HG02588 (cell line): Measurements from ENCODE around the gene DHRS7C.

ENCODE experiments used
- ATAC-seq: cut with Tn5 transposase; IDR thresholded peaks from one replicate; pipeline ENCODE4 v1.9.1; 2021; ENCODE audit warnings: mild to moderate bottlenecking, moderate library complexity; ENCODE audit not compliant: unreplicated experiment

Gene DHRS7C

DNA sequence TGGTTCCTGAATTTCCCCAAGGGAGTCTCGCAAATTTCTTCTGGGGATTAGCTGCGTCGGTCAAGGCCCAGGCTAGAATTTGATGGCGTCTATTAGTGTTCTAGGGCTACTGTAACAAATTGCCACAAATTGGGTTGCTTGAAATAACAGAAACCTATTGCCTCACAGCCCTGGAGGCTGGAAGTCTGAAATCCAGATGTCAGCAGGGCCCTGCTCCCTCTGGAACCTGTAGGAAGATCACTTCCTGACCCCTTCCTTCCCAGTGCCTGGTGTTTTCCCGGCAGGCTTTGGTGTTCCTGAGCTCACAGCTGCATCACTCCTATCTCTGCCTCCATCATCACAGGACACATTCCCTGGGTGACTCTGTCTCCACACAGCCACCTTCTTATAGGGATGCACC is 24.4 kb downstream of the DHRS7C start:
- no peak for ATAC-seq

DNA sequence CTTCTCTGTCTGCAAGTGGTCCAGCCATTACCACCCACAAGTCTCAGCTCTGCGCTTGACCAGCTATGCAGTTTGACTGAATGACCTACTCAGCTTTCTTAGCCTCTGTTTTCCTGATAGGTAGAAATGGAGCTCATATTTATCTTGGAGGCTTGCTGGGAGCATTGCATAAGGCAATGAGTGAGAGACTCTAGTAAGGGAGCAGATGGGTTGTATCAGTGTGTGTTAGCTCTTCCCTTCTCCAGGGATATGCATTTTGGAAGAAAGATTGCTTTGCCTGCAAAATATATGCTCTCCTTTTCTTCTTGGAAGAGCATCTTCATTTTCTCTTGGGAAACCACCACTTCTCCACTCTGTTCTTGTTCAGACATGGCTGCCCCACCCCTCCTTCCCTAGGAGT is 26.1 kb downstream of the DHRS7C start:
- no peak for ATAC-seq

DNA sequence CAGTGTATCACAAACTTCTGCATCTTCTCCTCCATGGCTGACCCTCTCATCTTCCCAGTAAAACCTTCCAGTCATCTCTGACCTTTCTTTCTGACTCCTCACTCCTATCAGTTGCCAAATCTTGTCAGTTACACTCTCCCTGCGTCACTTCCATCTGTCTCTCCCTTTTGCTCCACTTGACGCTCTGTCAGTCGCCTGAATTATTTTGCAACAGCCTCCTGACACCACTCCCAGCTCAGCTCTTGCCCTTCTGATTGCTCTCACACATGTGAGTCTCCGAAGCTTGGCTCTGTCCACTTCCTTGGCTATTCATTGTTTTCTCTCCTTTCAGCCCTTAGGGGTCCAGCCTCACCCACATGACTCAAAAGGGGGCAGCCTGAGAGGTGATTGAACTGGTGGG is 27.7 kb downstream of the DHRS7C start:
- no peak for ATAC-seq

DNA sequence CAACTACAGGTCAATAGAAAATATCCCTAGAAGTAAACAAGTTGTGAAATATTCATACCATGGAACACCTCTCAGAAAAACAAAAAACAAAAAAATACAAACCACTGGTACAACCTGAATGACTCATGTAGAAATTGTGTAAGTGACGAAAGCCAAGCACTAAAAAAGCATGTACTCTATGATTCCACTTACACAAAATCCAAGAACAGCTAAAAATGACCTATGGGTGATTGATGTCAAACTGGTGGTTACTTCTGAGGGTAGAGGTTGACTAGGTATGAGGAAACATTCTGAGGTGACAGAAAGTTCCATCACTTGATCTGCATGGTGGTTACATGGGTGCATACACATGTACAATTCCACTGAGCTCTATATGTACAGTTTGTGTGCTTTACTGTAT is 31.1 kb downstream of the DHRS7C start:
- no peak for ATAC-seq

DNA sequence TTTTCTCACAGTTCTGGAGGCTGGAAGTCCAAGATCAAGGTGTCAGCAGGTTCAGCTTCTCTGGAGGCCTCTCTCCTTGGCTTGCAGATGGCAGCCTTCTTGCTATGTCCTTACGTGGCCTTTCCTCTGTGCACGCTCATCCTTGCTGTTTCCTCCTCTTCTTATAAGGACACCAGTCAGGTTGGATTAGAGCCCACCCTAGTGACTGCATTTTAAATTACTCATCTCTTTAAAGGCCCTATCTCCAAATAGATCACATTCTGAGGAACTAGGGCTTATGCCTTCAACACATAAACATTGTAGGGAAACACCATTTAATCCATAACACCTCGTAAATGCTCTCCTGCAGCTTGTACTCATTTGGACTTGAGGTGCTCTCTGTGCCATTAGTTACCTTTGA is 36.3 kb downstream of the DHRS7C start:
- ATAC-seq: no peak

DNA sequence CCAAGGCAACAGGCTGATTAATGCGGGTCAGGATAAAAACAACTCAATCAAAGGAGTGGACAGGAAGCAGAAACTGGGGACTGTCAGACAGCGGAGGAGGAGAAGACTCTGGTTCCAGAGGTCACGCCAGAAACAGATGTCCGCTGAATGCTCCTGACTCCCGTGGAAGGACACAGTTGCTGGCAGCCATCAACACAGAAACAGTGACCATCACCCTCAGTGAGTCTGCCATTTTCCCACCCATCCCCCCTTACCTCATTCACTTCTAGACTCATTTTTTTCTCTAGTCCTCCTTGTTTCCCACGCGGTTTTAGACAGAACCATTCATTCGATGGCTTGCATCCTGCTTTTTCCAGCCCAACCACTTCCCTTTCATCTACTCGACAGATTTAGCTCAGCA is 40.9 kb downstream of the DHRS7C start:
- ATAC-seq: no peak

DNA sequence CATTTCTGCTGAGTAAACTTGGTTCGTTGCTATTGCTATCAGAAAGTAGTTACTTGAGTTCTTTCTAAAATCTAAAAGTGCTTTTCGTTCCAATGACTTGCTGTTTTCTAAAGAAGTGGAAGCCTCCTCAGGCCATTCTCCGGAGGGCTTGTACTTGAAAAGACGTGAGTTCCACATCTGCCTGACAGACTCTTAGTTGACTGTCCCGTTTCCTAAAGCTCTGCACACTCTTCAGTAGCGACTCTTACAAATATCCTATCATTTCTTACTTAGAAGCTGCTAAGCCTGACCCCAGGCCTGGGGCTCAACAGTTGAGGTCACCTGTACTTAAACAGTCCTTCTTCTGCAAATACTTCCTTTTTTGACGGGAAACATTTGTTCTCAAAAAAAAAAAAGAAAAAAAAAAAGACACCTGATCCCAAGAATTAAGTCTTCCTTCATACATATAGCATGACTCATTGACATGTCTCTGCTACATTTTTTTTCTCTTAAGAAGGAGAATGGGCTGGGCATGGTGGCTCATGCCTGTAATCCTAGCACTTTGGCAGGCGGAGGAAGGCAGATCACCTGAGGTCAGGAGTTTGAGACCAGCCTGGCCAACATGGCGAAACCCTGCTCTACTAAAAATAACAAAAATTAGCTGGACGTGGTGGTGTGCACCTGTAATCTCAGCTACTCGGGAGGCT is 61.5 kb downstream of the DHRS7C start:
- no peak for ATAC-seq

DNA sequence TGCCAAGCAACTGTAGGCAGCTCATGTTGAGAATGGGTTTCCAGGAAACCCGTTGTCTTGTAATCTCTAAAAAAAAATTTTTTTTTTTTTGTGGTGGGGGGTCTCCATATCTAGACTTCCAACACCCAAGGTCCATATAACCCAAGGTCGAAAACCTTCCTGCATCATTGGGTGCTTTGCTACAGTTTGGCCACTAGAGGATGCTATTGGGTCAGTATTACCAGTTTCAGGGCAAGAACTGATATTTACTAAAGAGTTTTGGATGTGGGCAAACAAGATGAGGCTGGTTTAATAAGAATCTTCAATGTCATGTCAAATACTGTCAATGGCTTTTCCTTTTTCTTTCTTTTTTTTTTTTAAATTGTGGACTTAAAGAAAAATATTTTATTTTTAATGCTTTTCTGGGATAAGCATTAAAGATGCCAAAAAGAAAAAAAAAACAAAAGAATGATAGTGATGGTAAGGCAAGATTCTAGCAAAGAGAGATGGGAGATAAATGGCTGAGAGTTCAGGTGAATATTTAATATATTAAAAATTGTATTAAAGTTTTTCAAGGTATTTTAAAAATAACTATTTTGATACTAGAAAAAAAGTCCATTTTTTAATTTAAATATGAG is 62.2 kb downstream of the DHRS7C start:
- ATAC-seq: no peak

DNA sequence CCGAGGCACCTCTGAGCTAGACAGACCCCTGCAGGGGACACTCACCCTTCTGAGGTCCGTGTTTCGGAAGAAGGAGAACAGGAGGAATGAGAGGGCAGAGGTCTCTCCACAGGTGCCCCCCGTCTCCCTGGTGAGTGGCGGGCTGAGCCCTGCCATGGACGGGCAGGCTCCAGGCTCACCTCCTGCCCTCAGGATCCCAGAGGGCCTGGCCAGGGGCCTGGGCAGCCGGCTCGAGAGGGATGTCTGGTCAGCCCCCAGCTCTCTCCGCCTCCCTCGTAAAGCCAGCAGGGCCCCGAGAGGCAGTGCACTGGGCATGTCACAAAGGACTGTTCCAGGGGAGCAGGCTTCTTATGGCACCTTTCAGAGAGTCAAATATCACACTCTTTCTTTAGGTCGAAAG is 62.8 kb downstream of the DHRS7C start:
- no peak for ATAC-seq

DNA sequence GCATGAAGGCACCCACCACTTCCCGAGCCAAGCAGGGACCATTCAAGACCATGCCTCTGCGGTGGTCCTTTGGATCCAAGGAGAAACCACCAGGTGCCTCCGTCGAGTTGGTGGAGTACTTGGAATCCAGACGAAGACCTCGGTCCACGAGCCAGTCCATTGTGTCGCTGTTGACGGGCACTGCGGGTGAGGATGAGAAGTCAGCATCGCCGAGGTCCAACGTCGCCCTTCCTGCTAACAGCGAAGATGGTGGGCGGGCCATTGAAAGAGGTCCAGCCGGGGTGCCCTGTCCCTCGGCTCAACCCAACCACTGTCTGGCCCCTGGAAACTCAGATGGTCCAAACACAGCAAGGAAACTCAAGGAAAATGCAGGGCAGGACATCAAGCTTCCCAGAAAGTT is 63.4 kb downstream of the DHRS7C start:
- ATAC-seq: no peak

DNA sequence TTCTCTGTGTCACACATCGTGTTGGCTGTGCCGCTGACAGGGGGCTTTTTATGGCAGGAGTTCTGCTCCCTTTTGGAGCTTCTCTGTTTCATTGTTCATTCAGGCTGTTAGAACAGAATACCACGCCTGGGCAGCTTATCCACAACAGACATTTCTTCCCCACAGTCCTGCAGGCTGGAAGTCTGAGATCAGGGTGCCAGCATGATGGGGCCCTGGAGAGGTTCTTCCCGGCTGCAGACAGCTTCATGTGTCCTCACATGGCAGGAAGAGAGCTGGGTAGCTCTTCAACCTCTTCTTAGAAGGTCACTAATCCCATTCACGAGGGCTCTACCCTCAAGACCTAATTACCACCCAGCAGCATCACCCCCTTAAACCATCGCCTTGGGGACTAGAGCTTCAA is 65.1 kb downstream of the DHRS7C start:
- no peak for ATAC-seq

DNA sequence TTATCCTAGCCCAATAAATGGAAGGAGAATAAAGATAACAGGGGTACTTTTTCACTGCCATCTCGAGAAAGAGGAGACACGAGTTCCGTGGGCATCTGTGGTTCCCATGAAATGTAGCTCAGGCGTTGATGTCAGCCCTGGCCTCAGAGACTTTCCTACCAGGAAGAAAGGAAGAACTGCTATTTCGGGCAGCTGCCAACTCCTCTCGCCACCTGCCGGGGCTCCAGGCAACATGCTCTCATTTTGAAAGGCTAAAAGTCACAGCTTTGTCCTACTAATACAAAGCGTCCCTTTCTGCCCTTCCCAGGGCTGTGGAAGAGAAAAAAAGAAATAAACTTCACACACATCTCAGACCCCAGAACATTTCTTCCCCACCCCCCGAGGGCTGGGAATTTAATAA is 65.8 kb downstream of the DHRS7C start:
- ATAC-seq: no peak
